HG03060 (cell line): ENCODE data around the gene AKR1A1.

ENCODE experiments used
- ATAC-seq: cut with Tn5 transposase; IDR thresholded peaks from one replicate; pipeline ENCODE4 v1.9.1; 2021; ENCODE audit warnings: low read depth, moderate number of reproducible peaks; ENCODE audit not compliant: unreplicated experiment

Gene AKR1A1

GRCh38 chr1:45610589-45611226, 60.1 kb downstream of the AKR1A1 start:
- no peak for ATAC-seq

GRCh38 chr1:45612941-45613579, 62.4 kb downstream of the AKR1A1 start:
- ATAC-seq, result no peak

- ATAC-seq, result no peak
Measured at GRCh38 chr1:45615885-45616284, 65.3 kb downstream of the AKR1A1 start.

GRCh38 chr1:45617618-45618017, 67.0 kb downstream of the AKR1A1 start:
- no peak for ATAC-seq

- ATAC-seq, result no peak
Measured at GRCh38 chr1:45619149-45619921, 68.7 kb downstream of the AKR1A1 start.
